PC-3 (cell line): ENCODE data around the gene ZNF148.

Experiments
- EZH2phosphoT487 ChIP-seq: fragments of 300-600 bp; sonication (generic); IDR thresholded peaks from 2 replicates; pipeline ENCODE4 v1.6.1; 2018; ENCODE audit warnings: mild to moderate bottlenecking, antibody characterized with exemption, low read length, borderline replicate concordance
- TF ChIP-seq, protein P1 (sequence below): fragments of 300-600 bp; sonication (generic); conservative IDR thresholded peaks from 2 replicates; pipeline ENCODE4 v1.5.1; 2017; ENCODE audit warnings: antibody characterized with exemption, low read depth, mild to moderate bottlenecking, low read length

DNA sequence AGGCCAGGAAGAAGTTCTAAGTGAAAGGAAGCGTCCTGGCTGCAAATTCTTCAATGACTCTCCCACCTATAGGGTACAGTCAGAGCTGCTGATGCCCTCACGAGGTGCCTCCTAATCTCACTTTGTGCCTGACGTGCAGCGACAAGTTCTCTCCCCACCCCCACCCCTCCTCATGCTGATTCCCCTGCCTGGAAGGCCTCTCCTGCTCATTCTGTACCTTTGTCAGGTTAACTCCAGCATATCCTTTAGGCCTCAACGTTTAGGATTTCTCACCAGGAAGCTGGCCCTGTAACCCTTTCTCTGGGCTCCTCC, 187.6 kb downstream of the ZNF148 start:
- TF ChIP-seq, protein P1, sequence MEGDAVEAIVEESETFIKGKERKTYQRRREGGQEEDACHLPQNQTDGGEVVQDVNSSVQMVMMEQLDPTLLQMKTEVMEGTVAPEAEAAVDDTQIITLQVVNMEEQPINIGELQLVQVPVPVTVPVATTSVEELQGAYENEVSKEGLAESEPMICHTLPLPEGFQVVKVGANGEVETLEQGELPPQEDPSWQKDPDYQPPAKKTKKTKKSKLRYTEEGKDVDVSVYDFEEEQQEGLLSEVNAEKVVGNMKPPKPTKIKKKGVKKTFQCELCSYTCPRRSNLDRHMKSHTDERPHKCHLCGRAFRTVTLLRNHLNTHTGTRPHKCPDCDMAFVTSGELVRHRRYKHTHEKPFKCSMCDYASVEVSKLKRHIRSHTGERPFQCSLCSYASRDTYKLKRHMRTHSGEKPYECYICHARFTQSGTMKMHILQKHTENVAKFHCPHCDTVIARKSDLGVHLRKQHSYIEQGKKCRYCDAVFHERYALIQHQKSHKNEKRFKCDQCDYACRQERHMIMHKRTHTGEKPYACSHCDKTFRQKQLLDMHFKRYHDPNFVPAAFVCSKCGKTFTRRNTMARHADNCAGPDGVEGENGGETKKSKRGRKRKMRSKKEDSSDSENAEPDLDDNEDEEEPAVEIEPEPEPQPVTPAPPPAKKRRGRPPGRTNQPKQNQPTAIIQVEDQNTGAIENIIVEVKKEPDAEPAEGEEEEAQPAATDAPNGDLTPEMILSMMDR = no peak
- no peak for TF ChIP-seq EZH2phosphoT487
